Measurements from ENCODE around the gene MAP1A.

DNA sequence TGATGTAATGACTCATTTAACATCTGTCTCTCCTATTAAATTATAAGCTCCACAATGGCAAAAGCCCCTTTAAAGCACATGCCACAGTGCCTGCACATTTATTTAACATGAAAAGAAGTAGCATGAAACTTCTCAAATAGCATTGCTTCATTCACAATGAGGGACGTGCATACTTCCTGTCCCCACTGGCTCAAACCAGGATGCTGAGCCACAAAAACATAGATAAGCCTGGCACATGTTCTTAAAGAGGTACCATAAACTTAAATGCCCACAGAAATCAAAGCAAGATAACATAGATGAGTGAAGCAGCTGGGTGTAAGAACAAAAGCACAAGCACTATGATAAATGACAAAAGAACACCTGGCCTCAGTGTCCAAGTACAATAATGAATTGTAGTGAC lies 28.2 kb upstream of the MAP1A start:
- TF ChIP-seq EZH2 (IDR thresholded peaks at IDR 0.05; ENCODE audit: borderline replicate concordance, low read depth, low read length, severe bottlenecking) (no peak), POLR2A (IDR thresholded peaks at IDR 0.05; ENCODE audit: low read depth, low read length) (no peak), CTCF (IDR thresholded peaks at IDR 0.05; ENCODE audit: extremely low read depth in 1 of 2, insufficient read depth in 1 of 2, low read depth in 1 of 2, low read length in 2 of 2) (no peak), POLR2AphosphoS5 (IDR thresholded peaks at IDR 0.05; ENCODE audit: insufficient read depth, low read depth, low read length) (no peak), GATA2 (IDR thresholded peaks at IDR 0.05; ENCODE audit: insufficient read depth, insufficient read length, low read depth, low read length) (no peak), FOS (IDR thresholded peaks at IDR 0.05; ENCODE audit: borderline replicate concordance, insufficient read depth, low read length) (no peak), MAX (IDR thresholded peaks at IDR 0.05; ENCODE audit: insufficient read depth, insufficient read length) (no peak), MYC (IDR thresholded peaks at IDR 0.05; ENCODE audit: low read depth, low read length) (no peak)

Data from endothelial cell of umbilical vein (primary cell).